ENCODE data around the gene CLCF1. TPM values are rescaled to one million over a fixed set of nuclear protein-coding genes. Genes with fewer than 3 reads are reported as not detected.

Gene CLCF1
- polyA plus RNA-seq, 1 donor from 2014 or later = not detected

DNA sequence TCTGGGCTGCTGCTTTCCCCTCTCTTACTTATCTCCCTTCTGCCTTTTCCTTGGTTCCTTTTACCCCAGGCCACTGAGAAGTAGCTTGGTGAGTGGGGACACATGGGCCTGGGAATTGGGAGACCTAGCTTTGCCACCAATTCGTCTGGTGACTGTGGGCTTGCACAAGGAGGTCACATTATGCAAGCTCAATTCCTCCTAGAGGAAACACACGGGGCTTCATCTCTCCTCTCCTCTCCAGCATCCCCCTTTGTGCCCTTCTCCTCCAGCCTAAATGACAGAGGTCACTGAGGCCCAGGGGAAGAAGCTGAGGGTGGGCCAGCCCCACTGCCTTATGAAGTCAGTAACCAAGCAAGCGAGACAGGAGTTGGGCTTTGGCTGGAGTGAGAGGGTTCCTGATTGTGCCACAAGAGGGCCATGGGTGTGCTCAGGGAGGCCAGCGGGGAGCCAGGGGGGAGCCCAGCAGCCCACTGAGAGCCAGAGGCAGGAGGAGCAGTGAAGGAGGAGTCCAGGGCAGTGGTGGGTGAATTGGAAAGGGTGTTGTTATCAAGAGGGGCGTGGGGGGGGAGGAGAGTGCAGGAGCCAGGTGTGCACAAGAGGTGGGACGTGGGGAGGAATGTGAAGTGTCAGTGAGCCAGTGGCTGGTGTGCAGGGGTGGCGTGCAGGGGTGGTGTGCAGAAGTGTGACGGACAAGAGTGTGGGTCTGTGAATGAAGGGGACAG is 2.0 kb downstream of the CLCF1 start:
- H3K27me3 ChIP-seq (ENCODE audit: insufficient read depth, low read depth, low read length) = peaks cover 39% of the 10 kb centered on the region
- no peaks in the 10 kb centered on the region for H4K20me1 ChIP-seq (ENCODE audit: insufficient read depth)
- no peak overlapping the region for H3K4me2 ChIP-seq (ENCODE audit: low read length)
- H3K9me2 ChIP-seq (ENCODE audit: insufficient read depth, low read length) = no peaks in the 10 kb centered on the region
- H3F3A ChIP-seq (ENCODE audit: insufficient read depth, low read length, poor library complexity, severe bottlenecking) = no peaks in the 10 kb centered on the region
- no peak overlapping the region for H2AFZ ChIP-seq (ENCODE audit: low read depth, low read length)
- H3K27ac ChIP-seq (ENCODE audit: low read length) = no peak overlapping the region
- no peaks in the 10 kb centered on the region for H3K79me2 ChIP-seq (replicated peaks; ENCODE audit: insufficient read depth, low read length)
- no peaks in the 10 kb centered on the region for H3K36me3 ChIP-seq (ENCODE audit: insufficient read depth, low read length)
- H3K9ac ChIP-seq (ENCODE audit: low read length) = no peak overlapping the region
- H3K4me3 ChIP-seq (ENCODE audit: low read length) = no peak overlapping the region
- TF ChIP-seq EP300 (conservative IDR thresholded peaks at IDR 0.05; ENCODE audit: poor library complexity, severe bottlenecking) (no peak), TAF1 (IDR thresholded peaks at IDR 0.05; ENCODE audit: low read depth) (no peak), POLR2AphosphoS5 (IDR thresholded peaks at IDR 0.05) (no peak), SMC3 (conservative IDR thresholded peaks at IDR 0.05; ENCODE audit: poor library complexity) (no peak), MXI1 (conservative IDR thresholded peaks at IDR 0.05; ENCODE audit: poor library complexity, severe bottlenecking) (no peak), RAD21 (conservative IDR thresholded peaks at IDR 0.05) (no peak)
- TF ChIP-seq, protein P1, sequence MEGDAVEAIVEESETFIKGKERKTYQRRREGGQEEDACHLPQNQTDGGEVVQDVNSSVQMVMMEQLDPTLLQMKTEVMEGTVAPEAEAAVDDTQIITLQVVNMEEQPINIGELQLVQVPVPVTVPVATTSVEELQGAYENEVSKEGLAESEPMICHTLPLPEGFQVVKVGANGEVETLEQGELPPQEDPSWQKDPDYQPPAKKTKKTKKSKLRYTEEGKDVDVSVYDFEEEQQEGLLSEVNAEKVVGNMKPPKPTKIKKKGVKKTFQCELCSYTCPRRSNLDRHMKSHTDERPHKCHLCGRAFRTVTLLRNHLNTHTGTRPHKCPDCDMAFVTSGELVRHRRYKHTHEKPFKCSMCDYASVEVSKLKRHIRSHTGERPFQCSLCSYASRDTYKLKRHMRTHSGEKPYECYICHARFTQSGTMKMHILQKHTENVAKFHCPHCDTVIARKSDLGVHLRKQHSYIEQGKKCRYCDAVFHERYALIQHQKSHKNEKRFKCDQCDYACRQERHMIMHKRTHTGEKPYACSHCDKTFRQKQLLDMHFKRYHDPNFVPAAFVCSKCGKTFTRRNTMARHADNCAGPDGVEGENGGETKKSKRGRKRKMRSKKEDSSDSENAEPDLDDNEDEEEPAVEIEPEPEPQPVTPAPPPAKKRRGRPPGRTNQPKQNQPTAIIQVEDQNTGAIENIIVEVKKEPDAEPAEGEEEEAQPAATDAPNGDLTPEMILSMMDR (IDR thresholded peaks at IDR 0.05; ENCODE audit: poor library complexity, severe bottlenecking) = peak; percentile 34
- TF ChIP-seq, protein P2, sequence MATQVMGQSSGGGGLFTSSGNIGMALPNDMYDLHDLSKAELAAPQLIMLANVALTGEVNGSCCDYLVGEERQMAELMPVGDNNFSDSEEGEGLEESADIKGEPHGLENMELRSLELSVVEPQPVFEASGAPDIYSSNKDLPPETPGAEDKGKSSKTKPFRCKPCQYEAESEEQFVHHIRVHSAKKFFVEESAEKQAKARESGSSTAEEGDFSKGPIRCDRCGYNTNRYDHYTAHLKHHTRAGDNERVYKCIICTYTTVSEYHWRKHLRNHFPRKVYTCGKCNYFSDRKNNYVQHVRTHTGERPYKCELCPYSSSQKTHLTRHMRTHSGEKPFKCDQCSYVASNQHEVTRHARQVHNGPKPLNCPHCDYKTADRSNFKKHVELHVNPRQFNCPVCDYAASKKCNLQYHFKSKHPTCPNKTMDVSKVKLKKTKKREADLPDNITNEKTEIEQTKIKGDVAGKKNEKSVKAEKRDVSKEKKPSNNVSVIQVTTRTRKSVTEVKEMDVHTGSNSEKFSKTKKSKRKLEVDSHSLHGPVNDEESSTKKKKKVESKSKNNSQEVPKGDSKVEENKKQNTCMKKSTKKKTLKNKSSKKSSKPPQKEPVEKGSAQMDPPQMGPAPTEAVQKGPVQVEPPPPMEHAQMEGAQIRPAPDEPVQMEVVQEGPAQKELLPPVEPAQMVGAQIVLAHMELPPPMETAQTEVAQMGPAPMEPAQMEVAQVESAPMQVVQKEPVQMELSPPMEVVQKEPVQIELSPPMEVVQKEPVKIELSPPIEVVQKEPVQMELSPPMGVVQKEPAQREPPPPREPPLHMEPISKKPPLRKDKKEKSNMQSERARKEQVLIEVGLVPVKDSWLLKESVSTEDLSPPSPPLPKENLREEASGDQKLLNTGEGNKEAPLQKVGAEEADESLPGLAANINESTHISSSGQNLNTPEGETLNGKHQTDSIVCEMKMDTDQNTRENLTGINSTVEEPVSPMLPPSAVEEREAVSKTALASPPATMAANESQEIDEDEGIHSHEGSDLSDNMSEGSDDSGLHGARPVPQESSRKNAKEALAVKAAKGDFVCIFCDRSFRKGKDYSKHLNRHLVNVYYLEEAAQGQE (IDR thresholded peaks at IDR 0.05; ENCODE audit: borderline replicate concordance) = no peak
- no peaks in the 10 kb centered on the region for H3K9me3 ChIP-seq (ENCODE audit: low read length)

DNA sequence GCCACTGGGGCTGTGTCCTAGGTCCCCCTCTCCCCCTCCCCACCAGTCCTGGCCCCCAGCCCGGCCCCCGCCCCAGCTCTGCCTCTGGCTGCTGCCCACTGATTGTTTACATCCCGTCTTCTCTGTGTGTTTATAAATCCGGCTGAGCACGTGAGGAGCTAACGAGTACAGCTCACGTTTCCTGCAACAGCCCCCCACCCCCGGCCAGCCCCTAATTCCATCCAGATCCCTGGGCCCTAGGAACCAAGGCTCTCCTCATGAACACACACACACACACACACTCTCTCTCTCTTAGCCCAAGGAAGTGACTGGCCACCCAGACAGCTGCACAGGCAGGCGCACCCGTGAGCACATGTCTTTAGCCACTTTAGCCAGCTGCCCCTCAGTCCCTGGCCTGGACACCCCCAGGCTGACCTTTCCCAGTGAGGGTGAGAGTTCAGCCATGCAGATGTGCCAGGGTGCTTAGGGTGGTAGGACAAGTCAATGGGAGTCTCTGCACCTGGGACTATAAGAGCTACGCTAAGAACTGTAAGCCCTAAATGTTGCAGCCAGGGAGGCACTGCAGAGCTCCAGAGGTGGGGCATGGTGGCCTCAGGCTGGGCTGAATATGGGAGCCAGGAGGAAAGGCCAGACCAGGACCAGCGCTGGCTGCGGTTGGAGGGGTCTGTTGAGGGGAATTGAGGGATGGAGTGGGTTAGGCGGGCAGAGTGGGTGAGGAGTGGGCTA is 2.9 kb downstream of the CLCF1 start:
- Histone ChIP-seq H3K4me2 (ENCODE audit: low read length) (no peak overlapping the region), H4K20me1 (ENCODE audit: insufficient read depth) (no peaks in the 10 kb centered on the region), H3K9ac (ENCODE audit: low read length) (no peak overlapping the region), H3K27ac (ENCODE audit: low read length) (no peak overlapping the region), H3F3A (ENCODE audit: insufficient read depth, low read length, poor library complexity, severe bottlenecking) (no peaks in the 10 kb centered on the region), H3K9me2 (ENCODE audit: insufficient read depth, low read length) (no peaks in the 10 kb centered on the region), H3K4me3 (ENCODE audit: low read length) (no peak overlapping the region), H3K27me3 (ENCODE audit: insufficient read depth, low read depth, low read length) (peaks cover 31% of the 10 kb centered on the region), H3K36me3 (ENCODE audit: insufficient read depth, low read length) (no peaks in the 10 kb centered on the region), H2AFZ (ENCODE audit: low read depth, low read length) (no peak overlapping the region), H3K9me3 (ENCODE audit: low read length) (no peaks in the 10 kb centered on the region), H3K79me2 (replicated peaks; ENCODE audit: insufficient read depth, low read length) (no peaks in the 10 kb centered on the region)
- TF ChIP-seq, protein P1 (IDR thresholded peaks at IDR 0.05; ENCODE audit: poor library complexity, severe bottlenecking) = no peak
- no peak for TF ChIP-seq TAF1 (IDR thresholded peaks at IDR 0.05; ENCODE audit: low read depth)
- TF ChIP-seq RAD21 (conservative IDR thresholded peaks at IDR 0.05) = no peak
- no peak for TF ChIP-seq POLR2AphosphoS5 (IDR thresholded peaks at IDR 0.05)
- TF ChIP-seq EZH2 (IDR thresholded peaks at IDR 0.05; ENCODE audit: borderline replicate concordance, insufficient read depth, low read length, poor library complexity, severe bottlenecking) = no peak
- no peak for TF ChIP-seq EP300 (conservative IDR thresholded peaks at IDR 0.05; ENCODE audit: poor library complexity, severe bottlenecking)
- TF ChIP-seq, protein P2 (IDR thresholded peaks at IDR 0.05; ENCODE audit: borderline replicate concordance) = no peak
- no peak for TF ChIP-seq MXI1 (conservative IDR thresholded peaks at IDR 0.05; ENCODE audit: poor library complexity, severe bottlenecking)

All from neural cell (in vitro differentiated cells).